HG02571 (cell line): ENCODE results near the gene IL32.
"Not testable (repeated sequence)": the region's sequence is repeated elsewhere in the genome, so short reads cannot be mapped to it uniquely, and the experiment has no call there.

Experiments used
- ATAC-seq: cut with Tn5 transposase; IDR thresholded peaks from one replicate; pipeline ENCODE4 v1.9.1; 2021; ENCODE audit warnings: mild to moderate bottlenecking, moderate library complexity; ENCODE audit not compliant: unreplicated experiment

The IL32 gene

DNA sequence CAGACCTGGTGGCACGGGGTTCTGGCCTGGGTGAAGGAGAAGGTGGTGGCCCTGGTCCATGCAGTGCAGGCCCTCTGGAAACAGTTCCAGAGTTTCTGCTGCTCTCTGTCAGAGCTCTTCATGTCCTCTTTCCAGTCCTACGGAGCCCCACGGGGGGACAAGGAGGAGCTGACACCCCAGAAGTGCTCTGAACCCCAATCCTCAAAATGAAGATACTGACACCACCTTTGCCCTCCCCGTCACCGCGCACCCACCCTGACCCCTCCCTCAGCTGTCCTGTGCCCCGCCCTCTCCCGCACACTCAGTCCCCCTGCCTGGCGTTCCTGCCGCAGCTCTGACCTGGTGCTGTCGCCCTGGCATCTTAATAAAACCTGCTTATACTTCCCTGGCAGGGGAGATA lies 3.7 kb downstream of the IL32 start:
- not testable (repeated sequence) for ATAC-seq

DNA sequence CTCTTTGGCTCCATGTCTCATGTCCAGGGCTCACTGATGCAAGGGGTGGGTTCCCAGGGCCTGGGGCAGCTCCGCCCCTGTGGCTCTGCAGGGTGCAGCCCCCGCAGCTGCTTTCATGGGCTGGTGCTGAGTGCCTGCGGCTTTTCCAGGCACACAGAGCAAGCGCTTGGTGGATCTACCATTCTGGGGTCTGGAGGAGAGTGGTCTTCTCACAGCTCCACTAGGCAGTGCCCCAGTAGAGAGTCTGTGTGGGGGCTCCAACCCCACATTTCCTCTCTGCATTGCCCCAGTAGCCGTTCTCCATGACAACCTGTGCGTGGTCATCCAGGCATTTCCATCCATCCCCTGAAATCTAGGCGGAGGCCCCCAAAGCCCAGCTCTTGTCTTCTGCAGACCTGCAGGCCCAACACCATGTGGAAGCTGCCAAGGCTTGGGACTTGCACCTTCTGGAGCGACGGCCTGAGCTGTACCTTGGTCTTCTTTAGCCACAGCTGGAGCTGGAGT lies 5.2 kb downstream of the IL32 start:
- no peak for ATAC-seq

DNA sequence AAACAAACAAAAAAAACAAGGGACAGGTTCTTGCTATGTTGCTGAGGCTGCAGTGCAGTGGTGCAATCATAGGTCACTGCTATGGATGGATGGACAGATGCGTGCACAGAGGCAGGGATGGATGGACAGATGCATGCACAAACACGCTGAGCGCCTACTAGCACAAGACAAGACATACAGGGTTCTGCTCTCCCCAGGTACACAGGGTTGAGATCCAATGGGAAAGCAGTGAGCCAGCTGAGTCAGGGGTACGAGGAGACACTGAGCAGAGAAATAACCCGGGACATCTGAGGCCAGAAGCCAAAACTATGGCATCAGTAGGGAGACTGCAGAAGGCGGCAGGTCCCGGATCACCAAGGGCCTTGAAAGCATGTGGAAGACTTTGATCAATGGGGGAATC lies 6.2 kb downstream of the IL32 start:
- ATAC-seq: no peak

DNA sequence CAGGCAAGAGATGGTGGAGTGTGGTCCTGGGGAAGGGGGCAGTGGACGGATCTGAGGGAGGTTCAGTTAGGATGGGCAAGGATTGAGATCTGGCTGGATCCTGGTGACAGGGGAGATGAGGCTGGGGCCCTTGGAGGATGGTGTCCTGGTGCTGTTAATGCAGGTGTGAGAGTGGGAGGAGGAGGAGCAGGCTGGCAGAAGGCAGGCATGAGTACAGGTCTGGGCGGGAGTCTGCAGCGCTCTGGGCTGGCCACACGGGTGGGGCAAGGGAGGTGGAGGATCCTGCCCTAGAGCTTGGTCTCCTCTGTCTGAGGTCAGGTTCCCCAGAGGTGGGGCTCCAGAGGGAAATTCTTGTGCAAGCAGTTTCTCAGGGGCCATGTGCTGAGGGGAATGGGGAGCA lies 6.7 kb downstream of the IL32 start:
- ATAC-seq: not testable (repeated sequence)

DNA sequence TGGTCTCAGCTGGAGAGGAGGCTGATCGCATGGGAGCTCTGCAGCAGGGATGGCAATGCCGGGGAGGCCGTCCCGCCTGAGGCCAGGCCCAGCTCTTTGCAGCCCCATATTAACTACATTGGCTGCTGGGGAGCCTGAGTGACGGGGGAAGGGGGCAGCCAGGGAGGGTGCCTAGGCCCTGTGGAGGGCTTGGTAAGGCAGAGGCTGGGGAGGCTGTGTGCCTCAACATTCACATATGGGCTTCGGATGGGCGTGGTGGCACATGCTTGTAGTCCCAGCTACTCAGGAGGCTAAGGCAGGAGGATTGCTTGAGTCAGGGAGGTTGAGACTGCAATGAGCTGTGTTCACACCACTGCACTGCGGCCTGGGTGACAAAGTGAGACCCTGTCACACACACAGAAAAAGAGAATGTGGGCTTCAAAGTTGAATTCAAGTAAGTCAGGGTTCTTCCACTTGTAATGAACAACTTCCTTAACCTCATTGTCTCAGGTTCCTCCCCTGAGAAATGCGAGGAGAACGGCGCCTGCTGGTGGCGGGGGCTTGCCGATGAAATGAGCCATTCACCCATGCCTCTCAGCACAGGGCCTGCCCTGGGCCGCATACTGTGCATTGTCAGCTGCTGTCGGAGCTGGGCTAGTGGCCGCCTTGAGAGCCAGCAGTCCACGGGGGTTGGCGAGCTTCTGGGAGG lies 7.3 kb downstream of the IL32 start:
- not testable (repeated sequence) for ATAC-seq

DNA sequence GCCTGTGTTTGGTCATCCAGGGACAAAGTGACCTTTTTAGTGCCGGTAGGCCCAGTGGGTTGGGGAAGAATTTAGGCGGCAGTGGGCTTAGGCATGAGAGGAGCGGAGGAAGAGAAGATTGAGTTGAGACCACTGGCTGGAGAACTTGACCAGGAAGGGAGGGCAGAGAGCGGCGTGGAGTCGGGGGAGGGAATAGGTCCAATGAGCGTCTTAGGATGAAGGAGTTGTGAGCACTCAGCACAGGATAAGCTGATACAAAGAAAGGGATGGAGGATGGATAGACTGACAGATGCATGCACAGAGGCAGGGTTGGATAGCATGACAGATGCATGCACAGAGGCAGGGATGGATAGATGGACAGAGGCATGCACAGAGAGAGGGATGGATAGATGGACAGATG lies 8.0 kb downstream of the IL32 start:
- no peak for ATAC-seq

DNA sequence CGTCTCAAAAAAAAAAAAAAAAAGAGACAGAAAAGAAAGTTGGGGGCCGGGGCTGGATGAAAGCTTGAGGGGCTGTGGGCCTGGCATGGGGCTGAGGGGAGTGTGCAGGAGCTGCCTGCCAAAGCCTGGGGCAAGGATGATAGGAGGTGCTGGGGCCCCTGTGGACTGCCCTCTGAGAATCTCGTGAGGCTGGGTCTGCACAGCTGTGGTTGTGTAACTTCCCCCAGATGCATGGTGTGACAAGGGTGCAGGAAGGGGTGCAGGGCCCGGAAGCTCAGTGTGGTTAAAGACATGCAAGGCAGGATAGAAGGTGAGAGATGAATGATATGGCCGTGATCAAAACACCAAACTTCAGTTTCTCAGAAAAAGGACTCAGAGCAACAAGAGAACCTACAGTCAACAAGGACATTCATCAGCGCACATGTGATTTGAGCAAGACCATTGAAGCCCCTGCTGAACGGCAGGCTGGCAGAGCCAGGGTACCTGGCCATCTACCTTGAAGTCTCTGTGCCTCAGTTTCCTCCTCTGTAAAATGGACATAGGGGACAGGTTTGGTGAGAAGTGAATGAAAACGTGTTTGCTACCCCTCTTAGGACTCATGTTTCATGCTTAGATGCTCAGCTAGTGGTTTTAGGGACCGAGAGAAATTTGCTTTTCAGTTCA lies 9.6 kb downstream of the IL32 start:
- no peak for ATAC-seq

DNA sequence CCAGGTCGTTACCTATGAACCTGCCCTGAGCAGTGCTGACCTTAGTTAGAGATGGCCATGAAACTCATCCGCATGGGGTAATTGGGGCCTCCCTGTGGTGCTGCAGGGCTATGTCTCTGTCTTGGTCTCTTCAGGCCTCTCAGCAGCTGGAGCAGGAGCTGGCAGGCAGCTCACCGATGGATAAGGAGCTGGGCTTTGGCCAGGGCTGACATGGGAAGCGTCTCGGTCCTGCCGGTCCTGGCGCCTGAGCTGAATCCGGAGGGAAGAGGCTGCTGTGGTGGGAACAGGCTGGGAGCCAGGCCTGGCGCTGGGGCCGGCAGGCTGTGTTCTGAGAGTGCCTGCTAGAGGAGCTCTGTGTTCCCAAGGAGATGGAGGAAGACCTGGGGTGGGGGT lies 10.1 kb downstream of the IL32 start:
- no peak for ATAC-seq

DNA sequence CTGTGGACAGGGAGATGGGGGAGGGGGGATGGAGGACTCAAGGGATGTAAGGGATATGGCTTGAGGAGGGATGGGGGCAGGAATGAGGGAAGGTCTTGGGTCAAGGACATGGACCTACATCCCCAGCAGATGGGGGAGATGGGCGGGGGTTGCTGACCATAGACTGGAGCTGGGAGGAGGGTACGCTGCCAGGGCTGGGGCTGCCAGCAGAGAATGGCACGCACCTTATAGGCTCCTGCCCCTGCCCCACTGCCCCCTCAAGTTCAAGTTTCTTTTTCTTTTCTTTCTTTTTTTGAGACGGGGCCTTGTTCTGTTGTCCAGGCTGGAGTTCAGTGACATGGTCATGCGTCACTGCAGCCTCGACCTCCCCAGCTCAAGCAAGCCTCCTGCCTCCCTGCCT lies 10.5 kb downstream of the IL32 start:
- not testable (repeated sequence) for ATAC-seq

DNA sequence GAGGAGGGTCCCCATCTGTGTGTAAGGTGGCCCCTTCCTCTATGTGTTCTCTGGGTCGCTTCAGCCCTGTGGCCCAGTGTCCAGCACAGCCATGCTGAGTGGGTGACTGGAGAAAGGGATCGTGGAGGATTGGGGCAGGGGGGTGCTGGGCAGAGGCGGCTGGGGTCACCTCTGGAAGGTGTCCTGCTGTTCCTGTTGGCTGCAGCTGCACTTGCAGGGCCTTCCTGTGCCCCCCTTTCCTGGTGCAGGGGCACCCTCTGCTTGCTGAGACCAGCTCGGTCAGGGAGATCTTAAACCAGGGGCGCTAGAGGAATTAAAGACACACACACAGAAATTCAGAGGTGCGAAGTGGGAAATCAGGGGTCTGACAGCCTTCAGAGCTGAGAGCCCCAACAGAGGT lies 11.1 kb downstream of the IL32 start:
- ATAC-seq: no peak

DNA sequence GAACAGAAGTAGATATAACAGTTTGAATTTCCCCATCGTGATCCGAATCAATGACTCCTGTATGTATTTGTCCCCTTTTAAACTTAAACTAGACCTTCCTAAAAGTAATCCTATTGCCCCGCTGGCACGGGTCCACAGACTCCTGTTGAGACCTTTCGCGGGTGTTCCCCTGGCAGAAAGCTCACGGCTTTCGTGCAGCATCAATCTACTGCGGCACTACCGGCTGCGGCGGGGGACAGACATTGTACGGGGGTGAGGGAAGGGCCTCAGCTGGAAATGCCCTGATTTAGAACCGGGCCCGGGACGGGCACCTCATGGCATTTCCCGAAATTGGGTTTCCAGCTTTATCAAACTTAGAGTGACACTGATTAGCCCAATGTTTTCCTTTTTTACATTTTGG lies 14.6 kb downstream of the IL32 start:
- no peak for ATAC-seq

DNA sequence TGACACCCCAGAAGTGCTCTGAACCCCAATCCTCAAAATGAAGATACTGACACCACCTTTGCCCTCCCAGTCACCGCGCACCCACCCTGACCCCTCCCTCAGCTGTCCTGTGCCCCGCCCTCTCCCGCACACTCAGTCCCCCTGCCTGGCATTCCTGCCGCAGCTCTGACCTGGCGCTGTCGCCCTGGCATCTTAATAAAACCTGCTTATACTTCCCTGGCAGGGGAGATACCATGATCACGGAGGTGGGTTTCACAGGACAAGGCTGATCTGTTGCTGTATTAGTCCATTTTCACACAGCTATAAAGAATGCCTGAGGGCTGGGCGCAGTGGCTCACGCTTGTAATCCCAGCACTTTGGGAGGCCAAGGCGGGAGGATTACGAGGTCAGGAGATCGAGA lies 16.5 kb downstream of the IL32 start:
- not testable (repeated sequence) for ATAC-seq

DNA sequence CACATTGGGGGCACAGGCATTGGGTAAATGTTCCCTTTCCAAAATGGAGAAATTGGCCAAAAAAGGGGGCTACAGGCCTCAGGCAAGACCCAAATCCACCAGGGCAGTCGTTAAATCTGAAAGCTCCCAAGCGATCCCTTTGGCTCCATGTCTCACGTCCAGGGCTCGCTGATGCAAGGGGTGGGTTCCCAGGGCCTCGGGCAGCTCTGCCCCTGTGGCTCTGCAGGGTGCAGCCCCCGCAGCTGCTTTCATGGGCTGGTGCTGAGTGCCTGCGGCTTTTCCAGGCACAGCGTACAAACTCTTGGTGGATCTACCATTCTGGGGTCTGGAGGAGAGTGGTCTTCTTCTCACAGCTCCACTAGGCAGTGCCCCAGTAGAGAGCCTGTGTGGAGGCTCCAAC lies 18.0 kb downstream of the IL32 start:
- not testable (repeated sequence) for ATAC-seq

DNA sequence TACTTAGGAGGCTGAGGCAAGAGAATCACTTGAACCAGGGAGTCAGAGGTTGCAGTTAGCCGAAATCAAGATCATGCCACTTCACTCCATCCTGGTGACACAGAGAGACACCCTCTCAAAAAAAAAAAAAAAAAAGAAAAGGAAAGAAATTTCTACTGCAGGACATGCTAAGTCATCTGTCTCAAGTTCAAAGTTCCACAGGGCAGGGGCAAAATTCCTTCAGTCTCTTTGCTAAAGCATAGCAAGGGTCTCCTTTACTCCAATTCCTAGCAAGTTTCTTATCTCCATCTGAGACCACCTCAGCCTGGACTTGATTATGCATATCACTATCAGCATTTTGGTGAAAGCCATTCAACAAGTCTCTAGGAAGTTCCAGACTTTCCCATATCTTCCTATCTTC lies 19.1 kb downstream of the IL32 start:
- ATAC-seq: no peak

DNA sequence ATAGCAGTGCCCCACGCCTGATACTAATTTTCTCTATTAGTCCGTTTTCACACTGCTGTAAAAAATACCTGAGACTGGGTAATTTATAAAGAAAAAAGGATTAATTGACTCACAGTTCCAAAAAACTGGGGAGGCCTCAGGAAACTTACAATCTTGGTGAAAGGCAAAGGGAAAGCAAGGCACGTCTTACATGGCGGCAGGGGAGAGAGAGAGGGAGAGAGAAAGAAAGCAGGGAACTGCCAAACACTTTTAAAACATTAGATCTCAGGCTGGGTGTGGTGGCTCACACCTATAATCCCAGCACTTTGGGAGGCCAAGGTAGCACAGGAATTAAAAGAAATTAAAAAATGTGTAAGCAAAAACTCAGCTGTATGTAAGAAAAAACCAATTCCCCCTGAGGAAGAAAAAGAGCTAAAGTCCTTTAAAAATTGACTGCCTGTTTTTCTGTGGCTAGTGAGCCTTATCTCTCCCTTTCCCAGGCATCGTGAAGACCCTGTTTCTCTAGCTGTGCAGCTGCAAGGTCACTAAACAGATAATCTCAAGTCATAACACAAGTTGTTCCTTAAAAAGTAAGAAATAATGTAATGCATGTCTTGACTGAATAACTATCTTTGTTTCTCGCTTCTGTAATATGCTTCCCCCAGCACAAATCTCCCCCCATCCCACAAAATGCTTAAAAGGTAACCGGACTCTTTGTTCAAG lies 19.7 kb downstream of the IL32 start:
- ATAC-seq: no peak

DNA sequence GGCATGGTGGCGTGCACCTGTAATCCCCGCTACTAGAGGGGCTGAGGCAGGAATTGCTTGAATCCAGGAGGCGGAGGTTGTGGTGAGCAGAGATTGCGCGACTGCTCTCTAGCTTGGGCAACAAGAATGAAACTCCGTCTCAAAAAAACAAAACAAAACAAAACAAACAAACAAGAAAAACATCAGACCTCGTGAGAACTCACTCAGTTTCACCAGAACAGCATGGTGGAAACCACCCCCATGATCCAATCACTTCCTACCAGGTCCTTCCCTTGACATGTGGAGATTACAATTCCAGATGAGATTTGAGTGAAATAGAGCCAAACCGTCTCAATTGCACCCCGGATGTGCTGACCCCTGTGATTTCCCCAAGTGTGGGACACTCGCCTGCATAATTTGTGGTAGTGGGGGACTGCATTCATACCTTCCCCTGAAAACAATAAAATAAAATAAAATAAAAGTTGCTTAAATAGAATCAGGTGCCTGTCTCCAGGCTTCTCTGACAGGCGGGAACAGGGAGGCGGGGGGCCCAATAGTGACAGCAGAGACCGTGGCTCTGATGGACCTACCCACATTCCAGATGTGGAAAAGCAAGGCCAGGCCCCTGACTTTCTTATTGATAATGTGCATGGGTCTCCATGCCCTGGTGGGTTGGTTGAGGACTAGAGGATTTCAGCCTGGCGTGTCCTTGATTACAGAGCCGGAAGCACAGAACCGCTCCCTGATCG lies 20.6 kb downstream of the IL32 start:
- no peak for ATAC-seq

DNA sequence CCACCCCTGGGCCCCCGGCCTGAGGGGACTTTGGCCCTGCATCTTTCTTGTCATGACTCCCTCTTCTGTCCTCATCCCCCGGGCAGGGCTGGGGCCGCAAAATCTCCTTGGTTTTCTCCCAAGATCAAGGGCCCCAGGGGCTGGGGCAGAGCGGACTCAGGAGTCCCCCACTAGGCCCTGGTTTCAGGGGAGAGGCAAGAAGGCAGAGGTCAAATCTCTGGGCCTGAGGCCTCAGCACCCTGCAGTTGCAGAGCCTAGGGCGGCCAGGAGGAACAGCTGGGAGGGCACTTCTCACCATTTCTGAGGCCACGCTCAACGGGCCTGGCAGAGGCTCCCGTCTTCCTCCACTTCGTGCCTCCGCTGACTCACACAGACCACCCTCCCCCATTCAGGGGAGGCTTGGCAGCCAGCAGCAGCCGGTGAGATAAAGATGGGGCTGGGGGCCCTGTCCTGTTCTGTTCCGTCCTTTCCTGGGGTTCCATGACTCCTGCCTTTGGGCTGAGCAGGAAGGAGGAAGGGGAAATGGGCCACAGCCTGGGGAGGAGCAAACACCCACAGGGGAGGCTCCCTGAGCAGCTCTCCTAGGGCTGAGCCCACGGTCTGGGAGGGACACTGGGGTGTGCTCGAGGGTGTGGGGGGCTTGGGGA lies 21.3 kb downstream of the IL32 start:
- no peak for ATAC-seq

DNA sequence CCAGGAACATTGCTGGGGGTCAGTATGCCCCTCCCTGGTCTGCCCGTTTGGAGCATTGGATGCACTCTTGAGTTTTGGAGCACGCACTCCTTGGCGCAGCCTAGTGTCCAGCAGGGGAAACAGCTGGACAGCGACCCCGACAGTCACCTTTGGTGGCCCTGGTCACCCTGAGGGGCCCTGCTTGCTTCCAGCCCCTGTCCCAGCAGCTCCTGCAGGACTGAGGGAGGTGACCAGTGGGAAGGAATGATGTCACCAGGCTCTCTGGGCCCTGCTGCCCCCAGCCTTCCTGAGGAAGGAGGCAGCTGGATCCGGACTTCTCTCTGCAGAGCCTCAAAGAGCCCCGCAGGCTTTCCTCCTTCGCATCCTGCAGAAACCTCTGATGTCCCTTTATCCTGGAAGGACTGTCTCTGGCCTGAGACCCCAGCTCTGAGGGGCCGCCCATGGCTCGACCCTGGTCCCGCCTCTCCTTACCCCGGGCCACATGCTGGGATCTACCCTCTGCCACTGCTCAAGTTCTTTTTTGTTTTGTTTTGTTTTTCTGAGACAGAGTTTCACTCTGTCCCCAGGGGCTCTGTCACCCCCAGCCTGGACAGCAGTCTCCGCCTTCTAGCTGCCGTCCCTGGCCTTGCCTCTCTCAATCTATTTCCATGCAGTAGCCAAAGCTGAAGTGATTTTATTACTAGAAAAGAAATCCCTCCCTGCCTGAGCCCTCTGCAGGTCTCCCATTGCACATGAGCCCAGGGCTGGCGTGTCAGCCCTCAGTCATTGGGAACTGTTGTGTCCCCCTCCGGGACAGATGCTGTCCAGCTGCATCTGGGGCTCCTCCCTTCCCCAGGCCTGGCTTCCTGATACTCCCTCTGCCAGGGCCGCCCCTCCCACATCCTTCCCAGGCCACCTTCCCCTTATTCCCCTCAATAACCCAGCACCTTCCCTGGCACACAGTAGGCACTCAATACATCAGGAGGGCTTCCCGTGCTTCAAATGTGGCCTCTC lies 22.1 kb downstream of the IL32 start:
- ATAC-seq: no peak

DNA sequence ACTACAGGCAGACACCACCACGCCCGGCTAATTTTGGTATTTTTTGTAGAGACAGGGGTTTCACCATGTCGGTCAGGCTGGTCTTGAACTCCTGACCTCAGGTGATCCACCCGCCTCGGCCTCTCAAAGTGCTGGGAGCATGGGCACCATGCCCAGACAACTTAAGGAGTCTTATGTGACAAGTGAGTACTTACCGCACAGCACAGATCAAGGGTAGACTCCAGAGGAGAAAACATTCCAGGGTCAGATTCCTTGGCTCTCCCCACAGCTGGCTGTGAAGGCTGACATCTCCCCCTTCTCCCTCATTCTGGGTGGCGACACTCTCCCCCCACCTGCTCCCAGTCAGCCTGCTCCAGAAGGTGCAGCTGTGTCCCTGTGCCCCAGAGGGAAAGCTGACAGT lies 23.0 kb downstream of the IL32 start:
- ATAC-seq: no peak
